Measurements from ENCODE around the gene EIPR1.
A peak's percentile ranks its signal among the peaks of the same experiment; 100 is the strongest.

EIPR1 gene

DNA sequence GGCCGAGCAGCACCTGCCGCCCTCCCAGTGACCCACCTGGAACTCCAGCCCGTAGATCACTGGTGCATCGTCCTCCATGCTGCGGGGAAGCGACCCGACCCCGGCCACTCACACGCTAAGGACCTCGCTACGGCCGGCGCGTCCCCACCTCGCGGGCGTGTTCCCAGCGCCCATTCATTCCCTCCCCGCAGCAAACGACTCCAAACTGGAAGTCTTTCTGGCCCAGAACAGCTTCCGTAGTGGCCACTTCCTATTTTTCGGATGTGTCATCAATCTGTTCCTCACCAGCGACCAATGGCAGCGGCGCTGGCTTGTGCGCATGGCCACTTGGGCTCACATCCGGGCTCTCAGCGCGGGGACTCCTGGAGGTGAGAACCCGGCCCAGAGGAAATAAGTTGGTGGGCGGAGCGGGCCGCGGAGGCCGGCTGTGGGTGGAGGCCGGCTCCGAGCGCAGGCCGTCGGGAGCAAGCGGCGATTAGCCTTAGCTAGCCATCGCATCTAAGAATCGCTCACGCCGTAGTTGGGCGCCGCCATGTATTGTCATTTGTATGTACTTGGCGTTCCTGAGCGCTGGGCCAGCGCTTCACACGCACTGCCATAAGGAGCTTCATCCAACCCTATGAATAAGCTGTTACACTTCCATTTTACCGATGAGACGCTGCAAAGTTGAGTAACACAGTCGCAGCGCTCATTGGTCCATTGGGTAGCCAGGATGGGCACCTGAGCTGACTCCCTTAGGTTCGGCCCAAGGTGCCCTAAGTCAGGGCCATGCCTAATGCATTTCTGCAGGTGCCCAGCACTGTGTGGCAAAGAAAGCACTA, at the start of gene EIPR1:
EIPR1 (minus strand) TSS at position 207 of the 821 bp plus-strand sequence; CDS start at position 78, 129 bp downstream.
- DNase-seq: peak; percentile 90 to 95

DNA sequence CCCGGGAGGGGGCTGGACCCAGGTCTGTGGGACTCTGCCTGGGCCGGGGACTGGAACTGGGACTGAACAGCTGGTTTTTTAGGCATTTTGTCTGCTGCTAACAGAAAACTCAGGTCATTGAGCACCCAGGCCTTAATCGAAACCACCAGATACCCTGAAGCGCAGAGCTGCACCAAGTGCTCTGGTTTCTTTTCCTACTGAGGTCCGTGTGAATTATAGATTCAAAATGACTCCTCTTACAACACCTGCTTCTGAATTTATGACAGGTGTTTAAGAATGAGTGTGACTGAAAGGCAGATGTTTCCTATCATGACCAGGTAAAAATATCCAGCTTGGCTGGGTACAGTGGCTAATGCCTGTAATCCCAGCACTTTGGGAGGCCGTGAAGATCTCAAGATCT, 49.7 kb upstream of the EIPR1 start:
- DNase-seq: no peak

- no peak for DNase-seq
These were observed 49.0 kb upstream of the EIPR1 start for GRCh38 chr2:3426615-3427014.

GRCh38 chr2:3424171-3424795, 46.7 kb upstream of the EIPR1 start:
- no peak for DNase-seq

DNA sequence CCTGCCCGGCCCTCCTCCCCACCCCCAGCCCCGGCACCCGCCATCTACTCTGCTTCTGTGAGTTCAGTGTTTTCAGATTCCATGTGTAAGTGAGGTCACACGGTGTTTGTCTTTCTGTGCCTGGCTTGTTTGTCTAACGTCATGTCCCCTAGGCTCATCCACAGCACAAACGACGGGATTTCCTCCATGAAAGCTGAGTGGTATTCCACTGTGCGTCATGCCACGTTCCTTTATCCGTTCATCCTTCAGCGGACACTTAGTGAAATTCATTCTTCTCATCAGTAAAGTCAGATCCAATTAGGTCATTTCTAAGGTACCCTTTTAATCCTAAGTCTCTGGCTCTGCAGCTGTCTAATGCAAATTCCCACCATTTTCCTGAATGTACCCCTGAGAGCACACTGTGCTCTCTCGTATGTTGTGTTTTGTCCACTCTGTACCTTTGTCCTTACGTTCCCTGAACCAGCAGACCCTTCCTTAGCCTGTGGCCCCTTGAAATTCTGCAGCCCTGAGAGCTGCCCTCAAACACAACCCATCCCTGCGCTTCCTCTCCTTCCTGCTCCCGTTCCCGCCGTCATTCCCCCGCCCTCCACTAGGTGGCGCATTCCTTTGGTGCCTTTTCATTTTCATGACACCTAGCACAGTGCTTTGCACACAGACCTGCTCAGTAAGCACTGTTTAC, 46.0 kb upstream of the EIPR1 start:
- DNase-seq: peak; percentile 53 to 73

DNA sequence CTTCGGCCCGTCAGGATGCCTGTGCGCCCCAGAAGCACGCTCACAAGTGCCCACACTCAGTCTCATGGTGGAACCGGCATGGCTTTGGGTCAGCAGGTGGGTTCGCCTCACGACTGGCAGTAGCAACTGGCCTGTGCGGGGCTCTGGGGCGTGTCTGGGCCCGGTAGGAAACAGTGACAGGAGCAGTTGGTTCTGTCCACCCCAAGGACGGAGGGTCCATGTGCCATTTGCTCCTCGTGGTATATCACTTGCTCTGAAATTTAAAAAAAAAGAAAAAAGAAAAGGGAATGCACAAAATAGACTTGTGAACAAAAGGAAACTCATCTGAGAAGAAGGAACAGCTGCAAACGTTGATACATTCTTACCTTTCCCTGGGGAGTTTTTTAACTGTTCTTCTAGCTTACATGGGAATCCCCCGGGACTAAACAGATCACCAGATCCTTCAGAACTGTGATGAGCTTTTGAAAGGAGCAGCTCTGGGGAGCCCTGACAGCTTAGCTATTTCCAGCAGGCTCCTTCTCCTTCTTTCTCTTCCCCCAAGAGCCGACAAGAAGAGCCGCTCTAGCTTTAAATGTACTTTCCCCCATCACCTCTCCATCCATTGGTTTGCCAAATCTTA, 44.7 kb upstream of the EIPR1 start:
- DNase-seq: no peak

GRCh38 chr2:3421580-3421979, 44.0 kb upstream of the EIPR1 start:
- no peak for DNase-seq

GRCh38 chr2:3420769-3421397, 43.3 kb upstream of the EIPR1 start:
- DNase-seq: no peak

DNA sequence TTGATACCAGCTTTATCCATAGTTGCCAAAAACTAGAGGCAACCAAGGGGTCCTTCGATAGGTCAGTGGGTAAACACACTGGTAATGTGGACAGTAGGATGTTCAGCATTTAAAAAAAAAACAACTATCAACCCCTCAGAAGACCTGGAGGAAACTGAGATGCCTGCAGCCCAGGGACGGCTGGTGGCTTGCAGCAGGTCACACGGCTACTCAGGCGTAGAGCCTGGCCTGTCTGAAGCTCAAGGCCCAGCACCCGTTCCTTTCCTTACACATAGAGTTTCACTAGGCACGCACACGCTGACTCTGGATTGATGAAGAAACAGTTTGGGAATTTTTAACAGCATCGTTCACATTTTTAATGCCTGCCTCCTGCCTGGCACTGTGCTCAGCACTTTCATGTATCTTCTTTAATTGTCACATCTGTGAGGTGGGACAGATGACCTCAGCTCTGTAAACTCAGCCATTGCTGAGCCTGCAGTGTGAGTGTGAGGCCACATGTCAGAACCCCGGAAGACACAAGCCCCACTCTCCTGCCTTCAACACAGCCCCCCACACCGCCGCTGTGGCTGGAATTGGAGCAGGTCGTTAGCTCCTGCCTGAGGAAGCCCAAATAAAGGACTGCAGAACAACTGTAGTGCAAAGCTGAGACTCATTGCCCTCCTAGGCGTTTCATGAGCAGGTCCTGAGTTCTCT, 42.6 kb upstream of the EIPR1 start:
- DNase-seq: no peak

GRCh38 chr2:3418766-3419404, 41.3 kb upstream of the EIPR1 start:
- DNase-seq: no peak

DNA sequence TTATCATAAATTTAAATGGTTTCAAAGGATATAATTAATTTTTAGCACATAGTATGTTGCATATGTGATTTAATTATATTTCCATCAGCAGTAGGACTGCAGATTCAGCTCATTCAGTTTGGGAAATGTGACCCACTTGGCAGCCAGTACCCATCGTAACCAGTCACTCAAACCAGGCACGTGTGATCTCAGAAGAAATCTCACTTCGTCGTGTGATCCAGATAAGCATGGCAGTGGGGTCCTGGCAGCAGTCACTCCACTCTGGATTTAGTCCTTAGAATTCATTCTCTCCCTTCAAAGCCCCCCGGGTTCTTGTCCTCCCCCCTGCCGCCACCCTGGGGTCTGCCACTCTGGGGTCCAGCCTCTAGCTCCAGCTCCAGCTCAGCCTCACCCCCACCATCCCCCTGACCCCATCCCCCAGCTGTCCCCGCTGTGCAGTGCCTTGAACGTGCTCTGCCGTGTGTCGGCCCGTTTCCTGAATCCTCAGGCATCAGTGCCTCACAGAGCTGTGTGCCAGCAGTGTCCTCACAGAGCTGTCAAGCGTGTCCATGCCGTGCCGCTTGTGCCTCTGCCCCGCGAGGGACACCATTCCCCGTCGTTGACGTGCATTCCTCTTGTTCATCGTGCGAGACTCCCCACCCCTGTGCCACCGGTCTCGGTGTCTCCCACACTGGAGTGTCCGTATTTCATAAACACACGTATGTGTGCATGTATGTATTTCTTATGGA, 36.7 kb upstream of the EIPR1 start:
- no peak for DNase-seq

DNA sequence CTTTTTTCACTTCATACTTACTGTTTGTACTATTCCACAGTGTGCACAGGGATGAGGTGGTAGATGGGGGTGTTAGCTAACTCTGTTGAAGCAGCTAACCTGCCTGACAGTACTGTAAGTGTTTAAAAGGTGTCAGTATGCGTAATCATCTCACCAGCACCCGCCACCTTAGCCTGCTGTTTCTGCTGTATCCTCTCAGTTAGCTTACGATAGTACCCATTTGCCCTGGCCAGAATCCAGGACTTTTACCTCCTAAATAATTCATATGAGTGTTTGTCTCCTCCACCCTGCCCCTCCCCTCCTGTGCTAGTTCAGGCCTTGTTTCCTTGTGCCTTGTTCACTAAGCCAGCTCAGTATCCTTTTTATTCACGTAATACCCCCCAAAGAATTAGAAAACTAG, 36.1 kb upstream of the EIPR1 start:
- no peak for DNase-seq

GRCh38 chr2:3411103-3411502, 33.5 kb upstream of the EIPR1 start:
- no peak for DNase-seq

DNA sequence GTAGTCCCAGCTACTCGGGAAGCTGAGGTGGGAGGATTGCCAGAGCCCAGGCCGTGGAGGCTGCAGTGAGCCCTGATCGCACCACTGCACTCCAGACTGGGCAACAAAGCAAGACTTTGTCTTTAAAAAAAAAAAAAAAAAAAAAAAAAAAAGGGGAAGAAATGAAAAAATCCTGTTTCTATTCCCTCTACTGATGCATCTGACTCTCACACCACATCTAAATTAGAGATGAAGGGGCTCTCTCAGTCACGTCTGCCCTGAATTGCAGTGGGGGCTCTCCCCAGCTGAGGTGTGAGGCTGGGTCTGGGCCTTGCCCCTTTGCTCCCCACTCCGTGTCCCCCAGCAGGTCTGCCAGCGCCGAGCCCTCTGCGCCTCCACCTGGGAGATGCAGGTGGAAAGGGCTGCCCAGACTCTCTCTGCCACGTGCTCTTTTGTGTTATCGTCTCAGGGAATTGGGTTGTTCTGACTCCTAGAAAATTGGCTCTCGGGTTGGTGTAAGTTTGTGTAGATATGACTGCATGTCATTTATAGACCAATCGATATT, 32.1 kb upstream of the EIPR1 start:
- DNase-seq: no peak

GRCh38 chr2:3408781-3409180, 31.2 kb upstream of the EIPR1 start:
- no peak for DNase-seq

DNA sequence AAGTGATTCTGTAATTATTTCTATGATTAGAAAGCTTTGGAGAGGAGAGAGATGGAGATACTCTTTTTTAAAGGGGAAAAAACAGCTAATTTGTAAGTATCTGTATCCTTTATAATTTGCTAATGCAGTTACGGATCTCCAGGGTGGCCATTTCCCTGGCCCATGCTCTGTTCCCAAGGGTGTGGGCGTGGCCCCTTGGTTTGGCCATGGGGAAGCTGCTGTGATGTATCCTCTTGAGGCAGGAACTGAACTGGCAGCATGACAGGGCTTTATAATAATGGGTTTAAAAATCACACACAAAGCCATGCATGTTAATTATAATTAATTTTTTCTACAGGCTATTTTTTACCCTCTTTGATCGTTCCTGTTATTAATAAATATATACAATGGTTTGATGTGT, 28.9 kb upstream of the EIPR1 start:
- DNase-seq: no peak

GRCh38 chr2:3405876-3406275, 28.3 kb upstream of the EIPR1 start:
- no peak for DNase-seq

DNA sequence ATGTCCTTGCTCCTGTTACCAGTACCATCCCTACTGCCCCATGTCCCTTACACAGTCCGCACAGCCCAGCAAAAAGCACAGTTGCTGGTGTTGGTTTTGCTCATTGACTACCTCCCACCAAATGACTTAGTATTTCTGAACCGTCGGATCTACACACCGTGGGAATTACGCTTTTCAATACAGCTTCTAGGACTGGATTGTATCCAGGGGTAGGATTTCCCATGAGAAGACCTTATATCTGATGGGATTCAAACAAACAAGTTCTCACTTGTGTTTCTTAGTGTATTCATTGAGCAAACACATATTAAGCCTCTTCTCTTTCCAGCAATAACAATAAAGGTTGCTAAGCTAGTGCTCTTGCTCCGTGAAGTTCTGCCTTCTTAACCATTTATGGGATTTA, 27.7 kb upstream of the EIPR1 start:
- DNase-seq: no peak

DNA sequence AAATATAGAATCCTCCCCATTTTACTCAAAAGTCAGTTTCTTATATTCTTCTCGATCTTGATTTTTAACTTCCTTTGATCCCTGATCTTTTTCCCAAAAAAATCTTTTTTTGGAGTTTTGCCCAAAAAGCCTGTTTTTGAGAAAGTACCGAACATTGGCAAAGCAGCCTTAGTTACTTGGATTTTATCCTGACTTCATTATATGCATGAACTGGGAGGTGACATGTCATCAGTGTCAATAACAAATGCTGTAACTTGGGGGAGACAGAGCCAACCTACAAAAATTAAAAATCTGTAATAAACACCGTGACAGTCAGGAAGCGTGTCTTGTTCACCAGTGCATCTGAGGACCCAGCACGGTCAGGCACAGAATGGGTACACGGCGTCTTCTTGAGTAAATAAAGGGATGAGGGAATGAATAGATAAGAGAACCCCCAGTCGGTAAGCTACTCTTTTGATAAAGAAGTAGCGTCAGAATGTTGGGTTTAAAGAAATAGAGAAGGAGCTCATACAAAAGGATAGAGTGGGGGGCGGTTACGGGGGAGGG, 26.8 kb upstream of the EIPR1 start:
- no peak for DNase-seq

DNA sequence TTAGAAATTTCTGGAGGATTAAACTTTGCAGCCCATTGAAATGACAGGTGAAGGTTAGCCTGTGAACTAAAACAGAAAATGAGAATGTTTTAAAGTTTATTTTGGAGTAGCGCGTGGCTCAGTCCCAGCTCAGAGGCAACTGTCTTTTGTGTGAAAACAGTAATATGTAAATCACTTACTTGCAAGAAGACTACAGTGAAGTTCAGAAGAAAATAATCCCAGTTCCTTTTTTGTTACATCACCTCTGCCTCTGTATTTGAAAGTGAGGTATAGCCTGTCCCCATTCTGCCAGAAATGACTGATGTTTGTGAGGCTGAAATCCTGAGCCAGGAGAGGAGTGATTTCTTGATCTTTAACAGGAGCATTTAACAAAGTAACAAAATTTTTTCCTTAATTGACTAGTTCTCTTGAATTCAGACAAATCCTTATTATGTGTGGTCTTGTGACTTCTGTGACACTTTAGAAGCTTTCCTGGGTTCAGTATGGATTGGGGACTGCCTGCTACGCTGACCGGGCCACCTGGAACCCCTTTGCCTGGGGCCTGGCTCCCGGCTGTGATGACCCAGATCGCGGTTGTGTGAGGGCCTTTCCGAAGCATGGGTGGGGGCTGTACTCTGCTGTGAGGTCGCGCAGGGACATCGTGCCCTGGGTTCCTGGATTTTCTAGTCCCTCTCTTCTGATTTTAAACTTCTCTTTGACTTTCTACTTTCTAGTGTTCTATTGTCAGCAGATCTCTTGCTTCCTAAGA, 26.1 kb upstream of the EIPR1 start:
- no peak for DNase-seq
